ENCODE results near the gene OPA3. TPM values are rescaled to one million over a fixed set of nuclear protein-coding genes. Genes with fewer than 3 reads are reported as not detected.

The OPA3 gene
- total RNA-seq, 1 experiment from 2014 or later = 10.1 TPM

DNA sequence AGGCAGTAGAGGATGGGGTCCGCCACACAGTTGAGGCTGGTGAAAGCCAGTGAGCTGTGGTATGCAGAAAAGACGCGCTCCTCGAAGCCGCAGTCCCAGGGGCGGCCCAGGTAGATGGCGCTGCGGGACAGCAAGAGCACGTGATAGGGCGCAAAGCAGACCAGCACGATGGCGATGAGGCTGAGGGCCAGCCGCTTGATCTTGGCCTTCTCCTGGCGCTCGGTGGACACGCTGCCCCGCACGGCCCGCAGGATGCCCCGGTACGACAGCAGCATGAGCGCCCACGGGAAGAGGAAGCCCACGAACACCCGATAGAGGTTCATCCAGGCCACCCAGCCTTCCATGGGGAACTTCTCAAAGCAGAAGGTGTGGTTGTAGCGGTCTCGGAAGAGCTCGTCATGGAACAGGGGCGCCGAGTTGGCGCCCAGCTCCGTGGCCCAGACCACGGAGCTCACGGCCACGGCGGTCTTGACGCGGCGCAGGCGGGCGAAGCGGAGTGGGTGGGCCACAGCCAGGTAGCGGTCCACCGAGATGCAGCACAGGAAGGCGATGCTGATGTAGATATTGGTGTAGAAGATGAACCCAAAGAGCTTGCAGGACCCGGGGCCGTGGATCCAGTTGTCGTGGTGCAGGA, 6.5 kb upstream of the OPA3 start (continued):
- TF ChIP-seq ZNF121 (CRISPR knock-in tag; IDR thresholded peaks at IDR 0.05) (peak; percentile 7; the same call in 1 of the 2 replicates), ZNF671 (CRISPR knock-in tag; IDR thresholded peaks at IDR 0.05) (no peak), ZNF263 (CRISPR knock-in tag; IDR thresholded peaks at IDR 0.05; ENCODE audit: low read depth) (no peak), TEAD1 (CRISPR knock-in tag; IDR thresholded peaks at IDR 0.05) (peak; percentile 89), MXD4 (CRISPR knock-in tag; IDR thresholded peaks at IDR 0.05; ENCODE audit: borderline replicate concordance) (no peak), SOX15 (CRISPR knock-in tag; IDR thresholded peaks at IDR 0.05) (no peak)
- TF ChIP-seq, protein P1, sequence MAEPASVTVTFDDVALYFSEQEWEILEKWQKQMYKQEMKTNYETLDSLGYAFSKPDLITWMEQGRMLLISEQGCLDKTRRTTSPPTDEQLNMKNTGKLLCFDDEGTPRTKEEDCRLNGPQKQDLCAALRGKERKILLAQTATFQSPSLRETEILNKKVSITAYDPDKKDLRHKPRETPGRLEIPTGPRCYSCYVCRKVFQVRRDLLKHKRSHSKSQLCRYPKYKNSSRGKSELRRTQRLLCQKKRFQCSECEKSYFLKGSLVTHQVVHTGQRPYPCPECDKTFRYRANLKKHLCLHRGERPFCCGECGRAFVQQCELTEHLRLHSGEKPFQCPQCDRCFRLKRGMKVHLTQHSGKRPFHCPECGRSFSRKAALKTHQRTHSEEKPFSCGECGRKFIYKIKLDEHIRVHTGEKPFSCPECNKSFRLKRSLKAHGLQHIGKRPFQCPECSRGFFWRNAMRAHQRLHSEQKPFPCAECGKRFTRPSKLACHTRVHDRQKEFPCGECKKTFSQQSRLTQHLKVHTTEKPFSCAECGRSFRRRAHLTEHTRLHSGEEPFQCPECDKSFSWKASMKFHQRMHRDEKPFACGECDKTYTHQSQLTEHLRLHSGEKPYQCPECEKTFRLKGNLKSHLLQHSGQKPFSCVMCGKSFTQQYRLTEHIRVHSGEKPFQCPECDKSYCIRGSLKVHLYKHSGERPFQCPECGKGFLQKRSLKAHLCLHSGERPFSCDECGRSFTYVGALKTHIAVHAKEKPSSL (CRISPR knock-in tag; conservative IDR thresholded peaks at IDR 0.05) = no peak
- TF ChIP-seq, protein P2, sequence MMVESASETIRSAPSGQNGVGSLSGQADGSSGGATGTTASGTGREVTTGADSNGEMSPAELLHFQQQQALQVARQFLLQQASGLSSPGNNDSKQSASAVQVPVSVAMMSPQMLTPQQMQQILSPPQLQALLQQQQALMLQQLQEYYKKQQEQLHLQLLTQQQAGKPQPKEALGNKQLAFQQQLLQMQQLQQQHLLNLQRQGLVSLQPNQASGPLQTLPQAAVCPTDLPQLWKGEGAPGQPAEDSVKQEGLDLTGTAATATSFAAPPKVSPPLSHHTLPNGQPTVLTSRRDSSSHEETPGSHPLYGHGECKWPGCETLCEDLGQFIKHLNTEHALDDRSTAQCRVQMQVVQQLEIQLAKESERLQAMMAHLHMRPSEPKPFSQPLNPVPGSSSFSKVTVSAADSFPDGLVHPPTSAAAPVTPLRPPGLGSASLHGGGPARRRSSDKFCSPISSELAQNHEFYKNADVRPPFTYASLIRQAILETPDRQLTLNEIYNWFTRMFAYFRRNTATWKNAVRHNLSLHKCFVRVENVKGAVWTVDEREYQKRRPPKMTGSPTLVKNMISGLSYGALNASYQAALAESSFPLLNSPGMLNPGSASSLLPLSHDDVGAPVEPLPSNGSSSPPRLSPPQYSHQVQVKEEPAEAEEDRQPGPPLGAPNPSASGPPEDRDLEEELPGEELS (CRISPR knock-in tag; IDR thresholded peaks at IDR 0.05) = peak; percentile 84
- TF ChIP-seq, protein P3, sequence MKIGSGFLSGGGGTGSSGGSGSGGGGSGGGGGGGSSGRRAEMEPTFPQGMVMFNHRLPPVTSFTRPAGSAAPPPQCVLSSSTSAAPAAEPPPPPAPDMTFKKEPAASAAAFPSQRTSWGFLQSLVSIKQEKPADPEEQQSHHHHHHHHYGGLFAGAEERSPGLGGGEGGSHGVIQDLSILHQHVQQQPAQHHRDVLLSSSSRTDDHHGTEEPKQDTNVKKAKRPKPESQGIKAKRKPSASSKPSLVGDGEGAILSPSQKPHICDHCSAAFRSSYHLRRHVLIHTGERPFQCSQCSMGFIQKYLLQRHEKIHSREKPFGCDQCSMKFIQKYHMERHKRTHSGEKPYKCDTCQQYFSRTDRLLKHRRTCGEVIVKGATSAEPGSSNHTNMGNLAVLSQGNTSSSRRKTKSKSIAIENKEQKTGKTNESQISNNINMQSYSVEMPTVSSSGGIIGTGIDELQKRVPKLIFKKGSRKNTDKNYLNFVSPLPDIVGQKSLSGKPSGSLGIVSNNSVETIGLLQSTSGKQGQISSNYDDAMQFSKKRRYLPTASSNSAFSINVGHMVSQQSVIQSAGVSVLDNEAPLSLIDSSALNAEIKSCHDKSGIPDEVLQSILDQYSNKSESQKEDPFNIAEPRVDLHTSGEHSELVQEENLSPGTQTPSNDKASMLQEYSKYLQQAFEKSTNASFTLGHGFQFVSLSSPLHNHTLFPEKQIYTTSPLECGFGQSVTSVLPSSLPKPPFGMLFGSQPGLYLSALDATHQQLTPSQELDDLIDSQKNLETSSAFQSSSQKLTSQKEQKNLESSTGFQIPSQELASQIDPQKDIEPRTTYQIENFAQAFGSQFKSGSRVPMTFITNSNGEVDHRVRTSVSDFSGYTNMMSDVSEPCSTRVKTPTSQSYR (CRISPR knock-in tag; IDR thresholded peaks at IDR 0.05) = peak; percentile 69; the same call in 1 of the 2 replicates
- TF ChIP-seq, protein P4, sequence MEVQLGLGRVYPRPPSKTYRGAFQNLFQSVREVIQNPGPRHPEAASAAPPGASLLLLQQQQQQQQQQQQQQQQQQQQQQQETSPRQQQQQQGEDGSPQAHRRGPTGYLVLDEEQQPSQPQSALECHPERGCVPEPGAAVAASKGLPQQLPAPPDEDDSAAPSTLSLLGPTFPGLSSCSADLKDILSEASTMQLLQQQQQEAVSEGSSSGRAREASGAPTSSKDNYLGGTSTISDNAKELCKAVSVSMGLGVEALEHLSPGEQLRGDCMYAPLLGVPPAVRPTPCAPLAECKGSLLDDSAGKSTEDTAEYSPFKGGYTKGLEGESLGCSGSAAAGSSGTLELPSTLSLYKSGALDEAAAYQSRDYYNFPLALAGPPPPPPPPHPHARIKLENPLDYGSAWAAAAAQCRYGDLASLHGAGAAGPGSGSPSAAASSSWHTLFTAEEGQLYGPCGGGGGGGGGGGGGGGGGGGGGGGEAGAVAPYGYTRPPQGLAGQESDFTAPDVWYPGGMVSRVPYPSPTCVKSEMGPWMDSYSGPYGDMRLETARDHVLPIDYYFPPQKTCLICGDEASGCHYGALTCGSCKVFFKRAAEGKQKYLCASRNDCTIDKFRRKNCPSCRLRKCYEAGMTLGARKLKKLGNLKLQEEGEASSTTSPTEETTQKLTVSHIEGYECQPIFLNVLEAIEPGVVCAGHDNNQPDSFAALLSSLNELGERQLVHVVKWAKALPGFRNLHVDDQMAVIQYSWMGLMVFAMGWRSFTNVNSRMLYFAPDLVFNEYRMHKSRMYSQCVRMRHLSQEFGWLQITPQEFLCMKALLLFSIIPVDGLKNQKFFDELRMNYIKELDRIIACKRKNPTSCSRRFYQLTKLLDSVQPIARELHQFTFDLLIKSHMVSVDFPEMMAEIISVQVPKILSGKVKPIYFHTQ (CRISPR knock-in tag; IDR thresholded peaks at IDR 0.05) = no peak
- TF ChIP-seq, protein P5, sequence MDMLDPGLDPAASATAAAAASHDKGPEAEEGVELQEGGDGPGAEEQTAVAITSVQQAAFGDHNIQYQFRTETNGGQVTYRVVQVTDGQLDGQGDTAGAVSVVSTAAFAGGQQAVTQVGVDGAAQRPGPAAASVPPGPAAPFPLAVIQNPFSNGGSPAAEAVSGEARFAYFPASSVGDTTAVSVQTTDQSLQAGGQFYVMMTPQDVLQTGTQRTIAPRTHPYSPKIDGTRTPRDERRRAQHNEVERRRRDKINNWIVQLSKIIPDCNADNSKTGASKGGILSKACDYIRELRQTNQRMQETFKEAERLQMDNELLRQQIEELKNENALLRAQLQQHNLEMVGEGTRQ (CRISPR knock-in tag; IDR thresholded peaks at IDR 0.05) = peak; percentile 91

DNA sequence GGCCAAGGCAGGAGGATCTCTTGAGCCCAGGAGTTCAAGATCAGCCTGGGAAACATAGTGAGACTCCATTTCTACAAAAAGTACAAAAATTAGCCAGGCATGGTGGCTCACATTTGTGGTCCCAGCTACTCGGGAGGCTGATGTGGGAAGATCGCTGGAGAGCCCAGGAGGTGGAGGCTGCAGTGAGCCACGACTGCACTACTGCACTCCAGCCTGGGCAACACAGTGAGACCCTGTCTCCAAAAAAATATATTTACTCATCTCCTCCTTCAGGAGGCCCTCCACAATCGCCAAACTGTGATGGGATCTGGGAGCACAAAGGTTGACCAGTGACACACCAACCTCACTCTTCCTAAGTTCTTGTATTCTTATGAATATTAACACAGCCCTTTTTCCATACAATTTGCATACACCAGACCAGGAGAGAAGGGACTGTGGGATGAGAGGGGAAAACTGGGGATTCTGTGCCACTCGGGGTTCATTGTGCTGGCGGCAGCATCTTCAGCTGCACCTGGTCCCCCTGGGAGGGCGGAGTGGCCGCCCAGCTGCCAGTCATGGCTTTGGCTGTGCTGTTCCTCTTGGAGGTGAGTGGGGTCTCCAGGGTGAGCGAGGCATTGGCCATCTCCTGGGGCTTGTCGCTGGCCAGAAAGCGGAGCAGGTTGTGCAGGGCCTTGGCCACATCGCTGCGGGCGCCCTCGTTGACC, 5.8 kb upstream of the OPA3 start:
- POLR2A ChIA-PET = interaction anchor here (1.0 to 1.2 kb wide), 3 partner anchors 25 to 51 kb away, joined by 3 to 8 read pairs (median 3); partner anchors contain the start of gene EML2
- DNase-seq (ENCODE audit: low spot score) = no peak
- Mint-ChIP-seq H3K27ac (no peak overlapping the region), H3K4me1 (peaks cover under 1% of the 10 kb centered on the region; the same call in 1 of the 2 replicates), H3K9me3 (no peaks in the 10 kb centered on the region), H3K27me3 (ENCODE audit: low read depth) (peaks cover 53% of the 10 kb centered on the region), H3K36me3 (no peaks in the 10 kb centered on the region), H3K4me3 (no peak overlapping the region)
- no peak for ATAC-seq
- CTCF ChIA-PET = interaction anchor here (0.5 to 2.6 kb wide), 28 partner anchors 9 to 407 kb away, joined by 3 to 86 read pairs (median 5); partner anchors contain the start of genes GIPR, QPCTL and SNRPD2
- TF ChIP-seq, protein P6, sequence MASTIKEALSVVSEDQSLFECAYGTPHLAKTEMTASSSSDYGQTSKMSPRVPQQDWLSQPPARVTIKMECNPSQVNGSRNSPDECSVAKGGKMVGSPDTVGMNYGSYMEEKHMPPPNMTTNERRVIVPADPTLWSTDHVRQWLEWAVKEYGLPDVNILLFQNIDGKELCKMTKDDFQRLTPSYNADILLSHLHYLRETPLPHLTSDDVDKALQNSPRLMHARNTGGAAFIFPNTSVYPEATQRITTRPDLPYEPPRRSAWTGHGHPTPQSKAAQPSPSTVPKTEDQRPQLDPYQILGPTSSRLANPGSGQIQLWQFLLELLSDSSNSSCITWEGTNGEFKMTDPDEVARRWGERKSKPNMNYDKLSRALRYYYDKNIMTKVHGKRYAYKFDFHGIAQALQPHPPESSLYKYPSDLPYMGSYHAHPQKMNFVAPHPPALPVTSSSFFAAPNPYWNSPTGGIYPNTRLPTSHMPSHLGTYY (CRISPR knock-in tag; IDR thresholded peaks at IDR 0.05) = no peak
- TF ChIP-seq ZNF396 (CRISPR knock-in tag; IDR thresholded peaks at IDR 0.05; ENCODE audit: borderline replicate concordance) (no peak), MYBL2 (CRISPR knock-in tag; IDR thresholded peaks at IDR 0.05) (no peak), EMX1 (CRISPR knock-in tag; IDR thresholded peaks at IDR 0.05) (no peak), ZNF121 (CRISPR knock-in tag; IDR thresholded peaks at IDR 0.05) (peak; percentile 71), CBFB (CRISPR knock-in tag; IDR thresholded peaks at IDR 0.05; ENCODE audit: low read depth) (no peak)

Measured in WTC11 (cell line).